ENCODE data around the gene PLCB3.

PLCB3 gene

GRCh38 chr11:64284962-64285884, 33.9 kb downstream of the PLCB3 start, which contains the start of gene GPR137:
TSS of gene GPR137 (plus strand) at chr11:64285848. CDS start at chr11:64286525, 677 bp downstream.
- H3K27ac ChIP-seq: peak within 1 kb of the TSS; percentile 98

GRCh38 chr11:64285885-64286800, 34.8 kb downstream of the PLCB3 start:
- H3K27ac ChIP-seq: peak overlapping the region; percentile 98
- TF ChIP-seq, protein P1, sequence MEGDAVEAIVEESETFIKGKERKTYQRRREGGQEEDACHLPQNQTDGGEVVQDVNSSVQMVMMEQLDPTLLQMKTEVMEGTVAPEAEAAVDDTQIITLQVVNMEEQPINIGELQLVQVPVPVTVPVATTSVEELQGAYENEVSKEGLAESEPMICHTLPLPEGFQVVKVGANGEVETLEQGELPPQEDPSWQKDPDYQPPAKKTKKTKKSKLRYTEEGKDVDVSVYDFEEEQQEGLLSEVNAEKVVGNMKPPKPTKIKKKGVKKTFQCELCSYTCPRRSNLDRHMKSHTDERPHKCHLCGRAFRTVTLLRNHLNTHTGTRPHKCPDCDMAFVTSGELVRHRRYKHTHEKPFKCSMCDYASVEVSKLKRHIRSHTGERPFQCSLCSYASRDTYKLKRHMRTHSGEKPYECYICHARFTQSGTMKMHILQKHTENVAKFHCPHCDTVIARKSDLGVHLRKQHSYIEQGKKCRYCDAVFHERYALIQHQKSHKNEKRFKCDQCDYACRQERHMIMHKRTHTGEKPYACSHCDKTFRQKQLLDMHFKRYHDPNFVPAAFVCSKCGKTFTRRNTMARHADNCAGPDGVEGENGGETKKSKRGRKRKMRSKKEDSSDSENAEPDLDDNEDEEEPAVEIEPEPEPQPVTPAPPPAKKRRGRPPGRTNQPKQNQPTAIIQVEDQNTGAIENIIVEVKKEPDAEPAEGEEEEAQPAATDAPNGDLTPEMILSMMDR (conservative IDR thresholded peaks at IDR 0.05): peak; percentile 89

More at GRCh38 chr11:64284962-64285884, 33.9 kb downstream of the PLCB3 start, which contains the start of gene GPR137:
- TF ChIP-seq, protein P1 (conservative IDR thresholded peaks at IDR 0.05): no peak

GRCh38 chr11:64286801-64287159, 35.5 kb downstream of the PLCB3 start:
- peak overlapping the region; percentile 98 for H3K27ac ChIP-seq
- TF ChIP-seq, protein P1 (conservative IDR thresholded peaks at IDR 0.05): no peak

DNA sequence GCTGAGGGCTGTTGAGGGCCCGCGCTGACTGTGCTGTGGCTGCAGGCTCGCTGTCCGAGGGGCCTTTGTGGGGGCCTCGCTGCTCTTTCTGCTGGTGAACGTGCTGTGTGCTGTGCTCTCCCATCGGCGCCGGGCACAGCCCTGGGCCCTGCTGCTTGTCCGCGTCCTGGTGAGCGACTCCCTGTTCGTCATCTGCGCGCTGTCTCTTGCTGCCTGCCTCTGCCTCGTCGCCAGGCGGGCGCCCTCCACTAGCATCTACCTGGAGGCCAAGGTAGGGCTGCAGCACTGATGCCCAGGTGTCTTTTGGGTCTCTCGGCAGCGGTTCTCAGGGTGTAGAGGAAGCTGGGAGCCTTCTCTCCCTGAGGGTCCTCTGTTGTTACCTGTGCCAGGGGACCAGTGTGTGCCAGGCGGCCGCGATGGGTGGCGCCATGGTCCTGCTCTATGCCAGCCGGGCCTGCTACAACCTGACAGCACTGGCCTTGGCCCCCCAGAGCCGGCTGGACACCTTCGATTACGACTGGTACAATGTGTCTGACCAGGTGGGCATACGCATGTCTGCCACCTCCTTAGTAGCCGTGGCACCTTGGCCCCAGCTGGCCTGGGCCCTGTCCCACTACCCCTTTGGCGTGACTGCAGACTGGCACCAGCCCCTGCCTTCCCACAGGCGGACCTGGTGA, 36.5 kb downstream of the PLCB3 start:
- peak overlapping the region; percentile 98; the same call in 1 of the 2 replicates for H3K27ac ChIP-seq
- TF ChIP-seq, protein P1 (conservative IDR thresholded peaks at IDR 0.05): no peak

- no peak overlapping the region for H3K27ac ChIP-seq
- TF ChIP-seq, protein P1 (conservative IDR thresholded peaks at IDR 0.05): no peak
Observed at GRCh38 chr11:64288353-64288750, 37.0 kb downstream of the PLCB3 start.

DNA sequence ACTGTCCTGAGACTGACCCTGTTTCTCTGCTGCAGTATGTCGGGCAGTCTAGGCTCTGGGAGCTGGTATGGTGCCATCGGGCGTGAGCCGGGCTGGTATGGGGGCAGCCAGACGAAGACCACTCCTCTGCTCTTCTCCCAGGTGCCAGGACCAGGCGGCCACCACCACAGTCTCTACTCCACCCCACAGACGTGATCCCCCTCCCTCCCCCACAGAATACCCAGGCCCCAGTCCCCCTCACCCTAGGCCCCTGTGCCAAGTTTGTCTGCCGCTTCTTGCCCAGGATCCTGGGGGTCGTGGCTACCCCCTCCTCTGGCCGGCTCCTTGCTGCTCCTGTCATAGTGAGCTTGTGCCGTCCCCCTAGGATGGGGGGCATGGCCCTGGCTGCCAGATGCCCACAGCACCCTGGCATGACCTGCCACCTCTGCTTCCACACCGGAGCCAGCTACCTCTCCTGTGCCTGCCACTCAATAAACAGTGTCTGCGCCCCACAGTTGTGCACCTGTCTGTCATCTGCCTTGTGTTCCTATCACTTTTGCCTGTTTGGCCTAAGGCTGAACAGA, 37.8 kb downstream of the PLCB3 start:
- TF ChIP-seq, protein P1 (conservative IDR thresholded peaks at IDR 0.05): no peak
- no peak overlapping the region for H3K27ac ChIP-seq

All from VCaP (cell line).